Measurements from ENCODE around the gene ALDH3A1.
A peak's percentile ranks its signal among the peaks of the same experiment; 100 is the strongest.

The ALDH3A1 gene

GRCh38 chr17:19741832-19742457, 6.2 kb downstream of the ALDH3A1 start:
- no peak for DNase-seq (ENCODE audit: low read depth in 3 of 3)

- no peak for DNase-seq (ENCODE audit: low read depth in 3 of 3)
These were observed 7.2 kb downstream of the ALDH3A1 start for GRCh38 chr17:19740933-19741332.

DNA sequence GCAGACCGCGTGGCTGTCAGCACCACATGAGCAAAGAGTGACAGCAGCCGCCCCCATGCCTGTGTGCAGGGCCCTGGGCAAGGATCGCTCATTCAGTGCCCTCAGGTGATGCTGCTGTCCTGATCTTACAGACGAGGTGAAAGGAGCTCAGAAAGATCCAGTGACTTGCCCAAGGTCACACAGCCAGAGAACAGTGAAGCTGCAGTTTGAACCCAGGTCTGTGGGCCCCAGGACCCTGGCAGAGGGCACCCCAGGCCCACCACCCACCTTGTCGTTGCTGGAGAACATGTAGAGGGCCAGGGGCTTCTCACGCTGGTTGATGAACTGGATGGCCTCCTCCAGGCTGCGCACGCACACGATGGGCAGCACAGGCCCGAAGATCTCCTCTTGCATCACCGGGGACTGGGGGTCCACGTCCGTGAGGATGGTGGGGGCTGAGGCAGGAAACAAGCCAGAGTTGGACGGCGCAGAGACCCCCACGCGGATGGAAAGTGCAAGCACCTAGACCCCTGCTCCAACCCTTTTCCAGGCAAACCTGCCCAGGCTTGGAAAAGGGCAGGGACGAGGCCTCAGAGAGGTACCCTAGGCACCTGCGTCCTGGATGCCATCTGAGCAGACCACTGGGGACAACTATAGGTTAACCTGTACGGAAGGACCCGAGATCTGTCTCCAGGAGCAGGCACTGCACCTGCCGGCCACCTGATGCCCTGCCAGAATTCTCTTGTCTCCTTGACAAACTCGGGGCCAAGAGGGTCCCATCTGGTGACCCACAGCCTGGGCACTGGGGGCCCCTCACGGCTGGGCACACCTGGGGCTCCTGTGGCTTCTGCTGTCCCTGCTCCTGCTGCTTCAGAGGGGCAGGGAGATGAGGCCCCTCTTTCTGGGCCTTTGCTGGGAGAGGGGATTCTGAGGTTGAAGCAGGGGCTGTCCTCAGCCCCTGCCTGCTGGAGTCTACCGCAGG, 8.6 kb downstream of the ALDH3A1 start:
- DNase-seq (ENCODE audit: low read depth in 3 of 3), result no peak

DNA sequence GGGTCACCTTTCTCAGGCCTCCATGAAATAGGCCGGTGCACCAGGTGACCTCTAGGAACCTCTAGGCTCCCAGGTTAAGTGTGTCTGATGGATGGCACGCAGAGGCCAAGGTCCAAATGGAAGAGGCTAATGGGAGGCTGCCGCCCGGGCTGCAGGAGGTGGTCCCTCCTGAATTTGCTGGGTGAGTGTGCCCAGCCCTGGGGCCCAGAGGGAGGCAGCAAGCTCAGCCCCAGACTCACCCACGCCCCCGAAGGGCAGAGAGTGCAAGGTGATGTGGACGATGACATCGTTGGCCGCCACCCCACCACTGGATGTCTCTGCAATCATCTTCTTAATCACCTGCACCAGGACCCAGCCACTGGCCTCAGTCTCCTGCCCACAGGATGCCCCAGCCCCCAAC, 9.3 kb downstream of the ALDH3A1 start:
- no peak for DNase-seq (ENCODE audit: low read depth in 3 of 3)

DNA sequence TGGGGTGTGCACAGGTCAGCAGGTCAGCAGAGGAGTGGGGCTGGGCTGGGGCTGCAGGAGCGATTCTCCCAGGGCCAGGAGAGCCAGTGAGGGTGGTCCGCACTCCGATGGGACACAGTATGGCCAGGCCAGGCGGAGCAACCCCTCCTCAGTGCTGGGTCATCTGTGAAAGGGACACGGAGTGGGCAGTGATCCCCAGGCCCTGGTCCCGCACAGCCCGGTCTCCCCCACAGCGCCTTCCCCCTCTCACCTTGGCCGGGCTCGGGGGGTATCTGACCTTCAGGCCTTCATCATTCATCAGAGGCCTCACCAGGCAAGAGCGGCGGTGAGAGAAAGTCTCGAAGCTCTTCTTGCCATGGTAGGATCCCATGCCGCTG, 10.0 kb downstream of the ALDH3A1 start:
- DNase-seq (ENCODE audit: low read depth in 3 of 3), result no peak

- no peak for DNase-seq (ENCODE audit: low read depth in 3 of 3)
These were observed 10.6 kb downstream of the ALDH3A1 start for GRCh38 chr17:19737305-19738072.

DNA sequence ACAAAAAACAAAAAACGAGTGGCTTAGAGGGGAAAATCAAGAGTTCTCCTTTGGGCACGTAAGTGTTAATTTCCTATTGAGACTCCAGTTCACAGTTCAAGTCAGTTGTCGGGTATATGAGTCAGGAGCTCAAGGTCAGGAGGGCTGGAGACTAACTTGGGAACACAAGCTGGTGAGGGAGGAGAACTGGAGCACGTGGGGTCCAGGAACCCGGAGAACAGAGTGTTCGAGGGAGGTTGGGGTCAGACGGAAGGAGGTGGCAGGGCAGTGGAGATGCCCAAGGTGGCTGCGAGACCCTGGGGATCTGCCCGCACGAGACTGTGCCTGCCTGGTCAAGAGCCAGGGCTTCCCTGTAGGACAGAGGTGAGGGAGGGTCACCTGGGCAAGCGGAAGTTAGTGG, 12.0 kb downstream of the ALDH3A1 start:
- no peak for DNase-seq (ENCODE audit: low read depth in 3 of 3)

DNA sequence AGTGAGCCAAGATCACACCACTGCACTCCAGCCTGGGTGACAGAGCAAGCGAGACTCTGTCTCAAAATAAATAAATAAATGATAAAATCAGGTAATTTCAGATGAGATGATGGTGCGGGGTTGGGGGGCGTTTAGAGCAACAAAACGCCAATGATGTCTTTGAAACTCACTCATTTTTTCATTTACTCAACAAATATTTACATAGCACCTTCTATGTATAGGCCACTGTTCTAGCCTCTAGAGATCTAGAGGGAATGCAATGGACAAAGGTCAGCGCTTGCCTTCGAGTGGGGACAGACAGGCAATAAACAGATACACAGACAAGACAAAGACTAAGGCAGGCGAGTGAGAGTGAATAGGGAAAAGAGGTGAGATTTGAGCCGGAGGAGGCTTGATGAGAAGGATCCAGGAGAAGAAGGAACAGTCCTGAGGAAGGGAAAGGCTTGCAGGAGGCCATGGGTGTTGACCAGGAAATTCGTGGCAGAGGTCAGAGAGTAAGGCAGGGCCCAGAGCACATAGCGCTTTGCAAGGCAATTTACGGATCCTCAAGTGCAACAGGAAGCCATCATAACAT, 14.1 kb downstream of the ALDH3A1 start:
- DNase-seq (ENCODE audit: low read depth in 3 of 3), result no peak

DNA sequence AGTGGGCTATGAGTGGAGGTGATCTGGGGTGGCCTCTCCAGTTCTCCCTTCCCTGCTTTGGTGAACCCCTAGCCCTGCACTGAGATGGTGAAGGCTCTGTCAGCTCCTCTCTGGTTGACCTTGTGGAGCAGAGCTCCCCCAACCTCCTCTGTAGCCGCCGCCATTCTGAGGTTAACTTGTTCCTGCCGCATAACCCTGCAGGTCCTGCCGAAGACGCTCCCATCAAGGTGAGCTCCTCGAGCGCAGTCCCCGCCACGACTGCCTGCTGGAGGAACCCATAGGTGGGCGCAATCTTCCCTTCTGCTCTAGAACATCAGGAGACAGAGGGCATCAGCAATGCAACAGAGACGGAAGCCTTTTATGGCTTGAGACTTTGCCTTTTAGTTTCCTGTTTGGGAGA, 16.5 kb downstream of the ALDH3A1 start:
- no peak for DNase-seq (ENCODE audit: low read depth in 3 of 3)

DNA sequence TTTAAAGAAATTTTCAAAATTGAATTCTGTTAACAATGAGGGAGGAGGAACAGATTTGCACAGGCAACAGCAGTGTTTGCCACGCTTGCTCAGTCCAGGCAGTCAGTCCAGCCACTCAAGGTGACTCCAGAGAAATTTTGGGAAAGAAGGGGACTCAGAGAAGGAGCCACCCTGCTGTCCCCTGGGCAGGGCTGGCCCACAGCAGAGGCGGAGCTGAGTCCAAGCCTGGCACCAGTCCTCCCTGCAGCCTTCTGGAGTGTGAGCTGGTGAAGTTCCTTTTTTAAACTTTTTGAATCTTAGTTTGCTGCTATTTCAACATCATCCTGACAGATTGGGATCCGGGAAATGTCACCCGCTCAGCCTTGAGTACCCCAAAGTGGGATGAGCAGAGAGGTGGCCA, 17.3 kb downstream of the ALDH3A1 start:
- DNase-seq (ENCODE audit: low read depth in 3 of 3), result no peak

DNA sequence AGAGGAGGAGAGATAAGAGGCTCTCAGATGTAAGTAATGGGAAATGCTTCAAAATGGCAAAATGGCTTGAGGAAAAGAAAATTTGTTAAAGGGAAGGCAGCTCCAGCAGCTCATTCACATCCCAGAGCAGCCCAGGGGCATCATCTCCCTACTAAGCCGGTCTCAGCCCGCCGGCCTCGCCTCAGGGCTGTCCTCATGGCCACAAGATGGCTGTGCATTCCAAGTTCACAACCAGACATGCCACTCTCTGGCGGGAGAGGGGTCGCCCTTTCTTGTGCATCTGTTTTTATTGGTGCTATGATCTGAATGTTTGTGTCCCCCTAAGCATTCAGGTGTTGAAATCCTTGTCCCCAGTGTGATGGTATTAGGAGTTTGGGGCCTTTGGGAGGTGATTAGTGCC, 18.2 kb downstream of the ALDH3A1 start:
- no peak for DNase-seq (ENCODE audit: low read depth in 3 of 3)

DNA sequence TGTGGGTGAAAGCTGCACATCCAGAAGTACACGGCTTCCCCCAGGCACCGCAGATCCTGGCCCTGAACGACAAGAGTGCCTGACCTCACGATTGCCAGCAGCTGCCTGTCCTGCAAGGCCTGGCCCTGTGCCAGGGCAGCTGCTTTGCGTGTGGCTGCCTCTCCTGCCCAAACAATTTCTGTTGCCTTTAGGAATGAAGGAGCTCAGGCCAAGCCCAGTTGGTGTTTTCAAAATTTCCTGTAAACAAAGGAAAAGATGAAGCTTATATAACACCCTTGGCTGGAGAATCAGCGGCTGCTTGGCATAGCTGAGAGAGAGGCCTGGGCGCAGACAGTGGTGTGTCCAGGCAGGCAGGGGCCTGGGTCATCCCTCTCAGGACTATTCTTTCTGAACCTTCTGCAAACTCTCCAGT, 20.0 kb downstream of the ALDH3A1 start:
- no peak for DNase-seq (ENCODE audit: low read depth in 3 of 3)

DNA sequence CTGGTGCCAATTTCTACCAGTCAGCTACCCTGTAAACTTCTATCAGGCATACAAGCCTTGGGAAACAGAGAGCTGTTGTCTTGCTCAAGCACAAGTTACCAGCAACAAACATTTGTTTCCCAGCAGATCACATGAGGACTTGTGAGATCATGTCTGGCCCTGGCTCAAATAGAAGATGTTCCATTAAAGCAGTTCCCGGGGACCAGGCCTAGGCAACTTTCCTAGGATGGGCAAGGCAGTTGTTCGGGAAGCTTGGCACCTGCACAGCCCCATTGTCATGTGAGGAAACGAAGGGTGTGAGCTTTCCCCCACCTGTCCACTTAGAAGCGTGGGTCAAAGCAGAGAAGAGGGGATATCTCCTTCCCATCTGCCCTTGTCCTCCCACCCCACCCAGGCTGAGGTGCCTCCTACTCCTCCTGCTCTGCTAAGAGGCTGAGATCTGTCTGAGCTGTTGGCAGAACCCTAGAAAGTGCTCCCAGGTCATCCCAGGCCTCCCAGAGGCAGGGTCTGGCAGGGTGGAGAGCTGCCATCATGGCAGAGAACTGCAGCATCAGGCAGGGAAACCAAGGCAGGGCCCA, 20.5 kb downstream of the ALDH3A1 start:
- DNase-seq (ENCODE audit: low read depth in 3 of 3), result no peak

DNA sequence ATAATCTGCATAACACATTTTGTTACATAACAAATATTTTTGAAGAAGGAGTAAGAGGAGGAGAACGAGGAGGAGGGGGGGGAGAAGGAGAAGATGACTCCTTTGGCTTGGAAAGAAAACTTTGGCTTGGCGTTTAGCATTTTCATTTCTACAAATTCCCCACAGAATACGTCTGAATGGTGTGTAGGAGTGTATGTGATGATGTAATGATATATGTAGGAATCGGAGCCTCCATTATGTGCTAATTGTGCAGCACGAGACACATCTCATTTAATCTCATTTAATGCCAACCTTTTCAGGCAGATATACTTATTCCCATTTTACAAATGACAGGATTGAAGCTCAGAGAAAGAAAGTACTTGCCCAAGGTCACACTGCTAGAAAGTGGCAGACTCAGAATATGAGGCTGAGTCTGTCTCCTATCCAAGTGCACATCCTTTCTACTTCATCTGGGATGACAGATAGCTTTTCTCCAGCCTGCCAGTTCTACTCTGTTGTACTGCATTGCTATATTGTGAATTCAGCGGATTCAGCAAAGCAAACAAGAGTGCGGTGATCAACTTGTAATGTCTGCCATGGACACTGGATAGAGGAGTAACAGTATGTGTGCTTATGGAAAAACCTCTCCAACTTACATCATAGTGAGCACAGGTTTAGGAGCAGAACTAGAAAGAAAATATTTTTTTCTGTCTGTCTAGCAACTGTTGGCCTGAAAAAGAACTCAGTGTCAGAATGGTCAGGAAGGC, 21.3 kb downstream of the ALDH3A1 start:
- DNase-seq (ENCODE audit: low read depth in 3 of 3), result no peak

DNA sequence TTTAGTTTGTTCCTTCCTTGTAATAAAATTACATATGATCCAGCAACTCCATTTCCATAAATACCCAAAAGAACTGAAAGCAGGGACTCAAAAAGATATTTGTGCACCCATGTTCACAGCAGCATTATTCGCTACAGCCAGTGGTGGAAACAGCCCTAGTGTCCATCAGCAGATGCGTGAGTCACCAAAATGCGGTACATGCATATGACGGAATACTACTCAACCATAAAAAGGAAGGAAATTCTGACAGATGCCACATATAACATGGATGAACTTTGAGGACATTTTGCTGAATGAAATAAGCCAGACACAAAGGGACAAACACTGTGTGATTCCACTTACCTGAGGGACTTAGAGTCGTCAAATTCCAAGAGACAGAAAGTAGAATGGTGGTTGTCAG, 22.6 kb downstream of the ALDH3A1 start:
- no peak for DNase-seq (ENCODE audit: low read depth in 3 of 3)

DNA sequence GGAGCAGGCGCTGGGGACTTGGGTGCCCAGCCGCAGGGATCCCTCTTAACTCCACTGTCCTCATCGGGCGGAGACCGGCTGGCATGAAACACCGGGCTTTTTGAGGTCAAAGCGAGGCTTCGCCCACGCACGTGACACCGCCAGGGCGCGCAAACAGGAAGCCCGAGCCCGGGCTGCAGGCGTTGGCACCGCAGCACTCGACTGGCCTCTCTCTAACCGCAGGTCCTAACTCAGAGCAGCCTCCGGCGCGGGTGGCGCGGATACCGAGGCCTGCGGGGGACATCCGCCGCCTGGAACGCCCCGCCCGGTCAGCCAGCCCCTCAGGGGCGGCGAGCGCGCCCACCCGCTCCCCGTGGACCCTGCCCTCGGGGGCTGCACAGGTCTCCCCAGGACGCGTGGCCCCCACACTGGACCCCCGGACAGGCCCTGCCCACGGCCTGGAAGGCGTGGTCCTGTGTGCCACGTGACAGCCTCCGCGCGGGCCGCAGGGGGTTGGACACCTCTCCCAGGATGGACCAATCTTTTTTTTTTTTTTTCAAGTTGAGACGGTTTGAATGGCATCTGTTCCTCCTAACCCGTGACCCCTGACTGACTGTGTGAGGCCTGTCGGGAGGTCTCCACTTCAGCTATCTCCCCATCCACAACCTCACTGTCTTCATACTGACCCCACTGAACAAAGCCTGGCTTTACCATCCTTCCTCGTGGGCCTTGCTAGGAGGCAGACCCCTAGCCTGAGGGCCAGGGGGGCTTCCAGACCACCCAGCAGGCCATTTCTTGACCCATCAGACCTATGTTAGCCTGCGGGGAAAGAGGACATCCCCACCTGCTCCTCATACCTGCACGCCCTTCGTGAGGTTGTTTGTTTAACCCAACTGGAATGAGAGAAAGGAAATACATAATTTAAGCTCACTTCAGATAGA, 23.3 kb downstream of the ALDH3A1 start:
- peak in 2 of 3 experiments; percentile 20 to 26 for DNase-seq (ENCODE audit: low read depth in 3 of 3)

- DNase-seq (ENCODE audit: low read depth in 3 of 3), result no peak
These were observed 24.1 kb downstream of the ALDH3A1 start for GRCh38 chr17:19723964-19724363.

DNA sequence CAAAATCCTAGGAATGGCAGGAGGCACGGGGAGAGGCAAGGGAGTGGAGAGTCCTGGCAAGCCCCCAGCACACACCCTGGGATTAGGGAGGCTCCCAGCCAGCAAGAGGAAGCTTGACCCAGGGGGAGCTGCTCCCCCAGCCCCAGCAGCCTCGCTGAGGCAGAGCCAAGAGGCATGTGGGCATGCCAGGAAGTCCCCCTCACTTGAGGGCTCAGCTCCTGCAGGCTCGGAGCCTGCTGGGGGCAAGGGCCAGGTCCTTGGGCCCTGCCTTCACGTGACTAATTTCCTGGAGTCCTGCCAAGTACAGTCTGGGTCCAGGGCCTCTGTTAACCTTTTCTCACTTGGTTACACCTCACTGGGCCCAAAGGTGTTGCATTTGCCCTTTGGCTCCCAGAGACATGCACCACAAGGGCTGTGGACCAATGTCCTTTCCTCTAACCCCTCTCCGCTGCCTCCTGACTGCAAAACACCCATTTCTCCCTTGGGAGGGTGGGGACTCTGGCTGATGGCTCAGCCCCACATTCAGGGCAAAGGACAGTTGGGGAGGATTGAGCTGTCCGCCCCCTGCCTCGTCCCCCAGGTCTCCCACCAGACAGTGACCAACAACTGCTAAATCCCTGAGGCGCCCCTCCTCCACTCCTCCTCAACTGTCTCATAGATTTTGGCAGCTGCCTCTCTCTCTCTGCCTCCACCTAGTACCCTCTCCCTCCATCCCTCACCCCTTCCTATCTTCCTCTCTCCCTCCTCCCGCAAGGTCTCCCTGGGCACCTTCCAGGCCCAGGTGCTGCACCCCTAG, 27.3 kb downstream of the ALDH3A1 start:
- DNase-seq (ENCODE audit: low read depth in 3 of 3), result no peak

DNA sequence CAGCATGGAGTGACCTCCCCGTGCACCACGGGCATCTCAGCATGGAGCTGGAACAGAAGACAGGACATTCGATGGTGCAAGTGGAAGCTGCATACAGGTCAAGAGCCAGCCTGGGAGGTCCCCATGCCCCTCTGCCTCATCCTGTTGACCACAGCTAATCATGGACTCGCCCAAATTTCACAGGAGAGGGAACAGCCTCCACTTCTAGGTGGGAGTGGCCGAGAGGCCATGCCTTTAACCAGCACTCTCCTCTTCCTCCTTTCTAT, 28.0 kb downstream of the ALDH3A1 start:
- DNase-seq (ENCODE audit: low read depth in 3 of 3), result no peak
